ENCODE results near the gene GBP3. TPM values are rescaled to one million over a fixed set of nuclear protein-coding genes. Genes with fewer than 3 reads are reported as not detected.

The GBP3 gene, protein sequence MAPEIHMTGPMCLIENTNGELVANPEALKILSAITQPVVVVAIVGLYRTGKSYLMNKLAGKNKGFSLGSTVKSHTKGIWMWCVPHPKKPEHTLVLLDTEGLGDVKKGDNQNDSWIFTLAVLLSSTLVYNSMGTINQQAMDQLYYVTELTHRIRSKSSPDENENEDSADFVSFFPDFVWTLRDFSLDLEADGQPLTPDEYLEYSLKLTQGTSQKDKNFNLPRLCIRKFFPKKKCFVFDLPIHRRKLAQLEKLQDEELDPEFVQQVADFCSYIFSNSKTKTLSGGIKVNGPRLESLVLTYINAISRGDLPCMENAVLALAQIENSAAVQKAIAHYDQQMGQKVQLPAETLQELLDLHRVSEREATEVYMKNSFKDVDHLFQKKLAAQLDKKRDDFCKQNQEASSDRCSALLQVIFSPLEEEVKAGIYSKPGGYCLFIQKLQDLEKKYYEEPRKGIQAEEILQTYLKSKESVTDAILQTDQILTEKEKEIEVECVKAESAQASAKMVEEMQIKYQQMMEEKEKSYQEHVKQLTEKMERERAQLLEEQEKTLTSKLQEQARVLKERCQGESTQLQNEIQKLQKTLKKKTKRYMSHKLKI
- 18.5 TPM for polyA plus RNA-seq (2013)

DNA sequence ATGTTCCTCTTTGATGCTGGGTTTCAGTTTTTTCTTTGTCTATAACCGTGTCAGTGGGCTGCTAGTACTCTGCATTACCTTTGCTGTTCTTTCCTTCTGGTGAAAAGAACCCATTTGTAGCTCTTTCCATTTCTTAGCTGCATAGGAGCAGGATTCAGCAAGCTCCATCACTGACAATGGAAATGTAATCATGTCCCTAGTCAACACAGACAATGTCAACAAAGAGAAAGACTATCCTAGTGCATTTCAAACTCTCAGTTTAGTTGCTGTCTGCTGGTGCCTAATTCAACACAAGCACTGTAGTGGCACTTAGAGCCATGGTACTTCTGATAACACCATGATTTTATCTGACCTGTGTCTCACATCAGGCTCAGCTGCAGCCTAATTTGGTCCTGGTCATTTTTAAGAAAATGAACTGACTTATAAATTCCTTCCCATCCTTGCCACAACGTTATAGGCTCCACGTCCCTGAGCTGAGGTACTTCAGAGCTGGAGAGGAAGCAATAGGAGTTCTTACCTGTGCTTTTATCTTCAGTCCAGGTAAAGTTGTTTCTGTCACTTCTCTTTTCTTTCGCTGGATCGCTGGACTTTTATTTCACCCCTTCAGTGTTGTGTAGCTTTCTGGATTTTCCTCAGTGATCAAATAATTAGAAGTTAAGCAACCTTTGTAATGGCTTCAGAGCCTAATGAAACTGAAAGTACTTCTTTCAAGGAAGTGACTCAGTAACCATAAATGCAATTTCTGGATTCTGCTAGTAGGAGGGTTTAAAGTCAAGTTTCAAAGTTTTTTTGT, at the start of gene GBP3:
GBP3 (minus strand) TSS at position 700 of the 793 bp plus-strand sequence. CDS start 2,145 bp downstream, outside the sequence.
- DNase-seq: peak; percentile 51 to 86 (median 77)
- peaks cover 0 to 2% (median 0%) of the 10 kb centered on the region in 5 experiments for H3K9me3 ChIP-seq (ENCODE audit: control extremely low read depth in 1 of 5, control insufficient read depth in 4 of 5, insufficient read depth in 2 of 5, low read depth in 1 of 5, low read length in 4 of 5)
- peaks cover 12 to 20% (median 16%) of the 10 kb centered on the region in 4 experiments for H3K4me1 ChIP-seq (ENCODE audit: control extremely low read depth in 1 of 4, control insufficient read depth in 4 of 4, insufficient read depth in 4 of 4, low read length in 3 of 4)
- peak within 1 kb of the TSS; percentile 84 to 90 for H3K27ac ChIP-seq (ENCODE audit: insufficient read depth in 1 of 2, low read depth in 1 of 2, low read length in 2 of 2, poor library complexity in 1 of 2, severe bottlenecking in 2 of 2)
- peaks cover 3 to 25% (median 9%) of the 10 kb centered on the region in 4 experiments for H3K36me3 ChIP-seq (ENCODE audit: control insufficient read depth in 4 of 4, insufficient read depth in 4 of 4, low read length in 3 of 4)
- CTCF ChIA-PET: interaction anchor here (0.6 to 2.1 kb wide), 8 partner anchors 8 to 1112 kb away, joined by 3 to 5 read pairs (median 3); no protein-coding TSS in a partner anchor
- peak within 1 kb of the TSS in 6 of 7 experiments; percentile 80 to 100 (median 91) for H3K4me3 ChIP-seq (ENCODE audit: control insufficient read depth in 1 of 7, extremely low read depth in 1 of 7, insufficient read depth in 4 of 7, low read depth in 2 of 7, low read length in 6 of 7)
- no peaks in the 10 kb centered on the region for H3K27me3 ChIP-seq (replicated peaks in 2 of 5; ENCODE audit: control insufficient read depth in 4 of 5, insufficient read depth in 5 of 5, low read length in 4 of 5)
- POLR2A ChIA-PET: interaction anchor here (0.6 kb wide), 1 partner anchor 9 kb away, joined by 5 read pairs; no protein-coding TSS in a partner anchor
- 0% methylated on average over 2 of the region's 5 CpGs for WGBS (ENCODE audit: insufficient coverage)

DNA sequence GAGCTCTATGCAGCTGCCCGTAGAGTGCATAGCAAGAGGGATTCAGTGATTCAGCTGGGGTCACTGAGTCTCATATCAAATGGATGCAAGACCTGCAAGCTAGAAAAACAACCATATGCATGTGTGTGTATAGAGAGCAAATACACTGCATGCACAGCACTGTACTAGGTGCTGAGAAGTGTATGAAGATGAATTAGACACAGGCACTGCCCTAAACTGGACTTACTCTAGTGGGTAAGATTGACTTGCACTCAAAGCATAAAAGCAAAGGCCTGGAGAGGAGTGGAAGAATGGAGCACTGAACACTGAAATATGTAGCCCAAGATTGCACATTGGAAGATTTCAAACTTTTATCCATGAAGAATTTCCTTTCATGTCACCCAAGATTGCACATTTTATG, 47.8 kb upstream of the GBP3 start:
- DNase-seq: no peak
- ChIA-PET CTCF (interaction anchor here (1.4 to 1.6 kb wide), 2 partner anchors 8 to 71 kb away, joined by 3 read pairs; no protein-coding TSS in a partner anchor), POLR2A (no interaction called here)
- Histone ChIP-seq H3K27ac (ENCODE audit: insufficient read depth in 1 of 2, low read depth in 1 of 2, low read length in 2 of 2, poor library complexity in 1 of 2, severe bottlenecking in 2 of 2) (no peak overlapping the region), H3K4me1 (ENCODE audit: control extremely low read depth in 1 of 4, control insufficient read depth in 4 of 4, insufficient read depth in 4 of 4, low read length in 3 of 4) (peaks cover 3 to 5% (median 4%) of the 10 kb centered on the region in 4 experiments), H3K36me3 (ENCODE audit: control insufficient read depth in 4 of 4, insufficient read depth in 4 of 4, low read length in 3 of 4) (no peaks in the 10 kb centered on the region), H3K27me3 (replicated peaks in 2 of 5; ENCODE audit: control insufficient read depth in 4 of 5, insufficient read depth in 5 of 5, low read length in 4 of 5) (no peaks in the 10 kb centered on the region), H3K4me3 (ENCODE audit: control insufficient read depth in 1 of 7, extremely low read depth in 1 of 7, insufficient read depth in 4 of 7, low read depth in 2 of 7, low read length in 6 of 7) (peak overlapping the region in 4 of 7 experiments; percentile 50 to 74 (median 66)), H3K9me3 (ENCODE audit: control extremely low read depth in 1 of 5, control insufficient read depth in 4 of 5, insufficient read depth in 2 of 5, low read depth in 1 of 5, low read length in 4 of 5) (peaks cover 0 to 2% (median 0%) of the 10 kb centered on the region in 5 experiments)
- WGBS (ENCODE audit: insufficient coverage): 80% methylated on average over 1 of the region's 1 CpG

DNA sequence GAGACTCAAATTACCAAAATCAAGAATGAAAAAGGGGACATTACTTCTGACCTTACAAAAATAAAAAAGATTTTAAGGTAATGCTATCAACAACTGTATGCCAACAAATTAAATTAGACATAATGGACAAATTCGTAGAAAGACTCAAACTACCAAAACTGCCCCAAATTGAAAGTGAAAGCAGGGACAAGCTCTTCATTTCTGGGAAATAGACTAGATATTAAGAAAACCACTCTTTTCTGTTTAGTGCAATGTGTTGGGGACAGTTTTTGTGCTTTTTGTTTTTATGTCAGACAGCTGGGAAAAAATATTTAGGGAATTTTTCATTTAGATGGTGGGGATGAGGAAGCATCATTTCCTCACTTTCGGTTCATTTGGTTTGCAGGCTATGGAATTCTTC, 47.3 kb upstream of the GBP3 start:
- WGBS (ENCODE audit: insufficient coverage): no CpG with 5 or more reads among the region's 2 CpGs
- H3K36me3 ChIP-seq (ENCODE audit: control insufficient read depth in 4 of 4, insufficient read depth in 4 of 4, low read length in 3 of 4): no peaks in the 10 kb centered on the region
- H3K4me3 ChIP-seq (ENCODE audit: control insufficient read depth in 1 of 7, extremely low read depth in 1 of 7, insufficient read depth in 4 of 7, low read depth in 2 of 7, low read length in 6 of 7): peak overlapping the region in 6 of 7 experiments; percentile 3 to 74 (median 56)
- H3K27me3 ChIP-seq (replicated peaks in 2 of 5; ENCODE audit: control insufficient read depth in 4 of 5, insufficient read depth in 5 of 5, low read length in 4 of 5): no peaks in the 10 kb centered on the region
- DNase-seq: peak; percentile 22 to 68 (median 55)
- CTCF ChIA-PET: interaction anchor here (1.4 to 1.6 kb wide), 2 partner anchors 8 to 72 kb away, joined by 3 read pairs; no protein-coding TSS in a partner anchor
- POLR2A ChIA-PET: no interaction called here
- peaks cover 3 to 7% (median 6%) of the 10 kb centered on the region in 4 experiments for H3K4me1 ChIP-seq (ENCODE audit: control extremely low read depth in 1 of 4, control insufficient read depth in 4 of 4, insufficient read depth in 4 of 4, low read length in 3 of 4)
- H3K9me3 ChIP-seq (ENCODE audit: control extremely low read depth in 1 of 5, control insufficient read depth in 4 of 5, insufficient read depth in 2 of 5, low read depth in 1 of 5, low read length in 4 of 5): peaks cover 0 to 2% (median 0%) of the 10 kb centered on the region in 5 experiments
- H3K27ac ChIP-seq (ENCODE audit: insufficient read depth in 1 of 2, low read depth in 1 of 2, low read length in 2 of 2, poor library complexity in 1 of 2, severe bottlenecking in 2 of 2): peak overlapping the region in 1 of 2 experiments; percentile 69

DNA sequence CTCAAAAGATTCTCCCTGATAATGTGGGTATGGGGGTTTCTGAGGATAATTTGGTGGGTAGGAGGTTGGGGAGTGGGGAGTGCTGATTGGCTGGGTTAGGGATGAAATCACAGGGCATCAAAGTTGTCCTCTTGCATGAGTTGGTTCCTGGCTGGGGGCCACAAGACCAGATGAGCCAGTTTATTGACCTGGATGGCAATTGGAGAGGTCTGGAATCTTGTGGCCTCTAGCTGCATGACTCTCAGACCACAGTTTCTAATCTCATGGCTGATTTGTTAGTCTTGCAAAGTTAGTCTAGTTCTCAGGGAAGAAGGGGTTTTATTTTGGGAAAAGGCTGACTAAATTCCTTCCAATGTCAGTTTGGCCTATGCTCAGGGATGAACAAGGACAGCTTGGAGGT, 45.6 kb upstream of the GBP3 start:
- H3K27me3 ChIP-seq (replicated peaks in 2 of 5; ENCODE audit: control insufficient read depth in 4 of 5, insufficient read depth in 5 of 5, low read length in 4 of 5): no peaks in the 10 kb centered on the region
- no peak for DNase-seq
- no peaks in the 10 kb centered on the region for H3K9me3 ChIP-seq (ENCODE audit: control extremely low read depth in 1 of 5, control insufficient read depth in 4 of 5, insufficient read depth in 2 of 5, low read depth in 1 of 5, low read length in 4 of 5)
- POLR2A ChIA-PET: no interaction called here
- H3K36me3 ChIP-seq (ENCODE audit: control insufficient read depth in 4 of 4, insufficient read depth in 4 of 4, low read length in 3 of 4): no peaks in the 10 kb centered on the region
- no peak overlapping the region for H3K27ac ChIP-seq (ENCODE audit: insufficient read depth in 1 of 2, low read depth in 1 of 2, low read length in 2 of 2, poor library complexity in 1 of 2, severe bottlenecking in 2 of 2)
- peaks cover 5 to 18% (median 7%) of the 10 kb centered on the region in 4 experiments for H3K4me1 ChIP-seq (ENCODE audit: control extremely low read depth in 1 of 4, control insufficient read depth in 4 of 4, insufficient read depth in 4 of 4, low read length in 3 of 4)
- CTCF ChIA-PET: interaction anchor here (0.9 to 1.3 kb wide), 4 partner anchors 10 to 47 kb away, joined by 3 to 4 read pairs (median 4); no protein-coding TSS in a partner anchor
- H3K4me3 ChIP-seq (ENCODE audit: control insufficient read depth in 1 of 7, extremely low read depth in 1 of 7, insufficient read depth in 4 of 7, low read depth in 2 of 7, low read length in 6 of 7): no peak overlapping the region

DNA sequence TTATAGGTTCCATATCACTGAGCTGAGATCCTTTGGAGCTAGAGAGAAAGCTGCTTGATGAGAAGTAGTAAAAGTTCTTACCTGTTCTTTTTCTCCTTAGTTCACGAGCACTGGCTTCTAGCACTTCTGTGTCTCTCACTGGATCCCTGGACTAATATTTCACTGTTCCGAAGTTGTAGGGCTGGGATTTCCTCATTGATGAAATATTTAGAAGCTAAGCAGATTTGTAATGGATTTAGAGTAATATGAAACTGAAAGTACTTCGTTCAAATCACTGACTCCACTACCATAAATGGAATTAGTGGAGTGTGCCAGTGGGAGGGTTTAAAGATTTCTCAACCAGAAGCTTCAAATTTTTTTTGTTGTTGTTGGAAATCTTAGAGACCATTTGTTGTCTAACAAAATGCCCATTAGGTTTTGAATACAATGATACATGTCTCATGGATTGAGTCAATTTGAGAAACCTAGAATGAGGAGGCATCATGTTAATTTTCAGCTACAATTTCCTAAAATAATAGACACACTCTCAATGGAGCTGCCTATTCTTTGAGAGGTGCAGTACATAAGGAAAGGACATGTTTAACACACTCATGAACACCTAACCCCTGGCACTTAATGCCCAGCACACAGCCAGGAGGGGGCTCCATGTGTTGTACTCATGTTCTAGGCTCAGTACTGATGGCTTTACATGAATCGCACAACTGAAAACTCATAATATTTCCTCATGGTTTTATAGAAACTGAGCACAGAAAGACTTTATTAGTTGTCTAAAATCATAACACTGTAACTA, 42.6 kb upstream of the GBP3 start, which contains the start of gene GBP1:
GBP1 (minus strand) TSS at position 130 of the 790 bp plus-strand sequence. CDS start 1,974 bp downstream, outside the sequence.
- peak; percentile 46 to 75 (median 70) for DNase-seq
- peak within 1 kb of the TSS; percentile 29 to 75 for H3K27ac ChIP-seq (ENCODE audit: insufficient read depth in 1 of 2, low read depth in 1 of 2, low read length in 2 of 2, poor library complexity in 1 of 2, severe bottlenecking in 2 of 2)
- ChIA-PET POLR2A (interaction anchor here (0.6 kb wide), 1 partner anchor 44 kb away, joined by 6 read pairs; no protein-coding TSS in a partner anchor), CTCF (interaction anchor here (1.2 to 2.1 kb wide), 5 partner anchors 8 to 68 kb away, joined by 3 to 8 read pairs (median 3); partner anchors contain the start of gene GBP3)
- no peaks in the 10 kb centered on the region for H3K27me3 ChIP-seq (replicated peaks in 2 of 5; ENCODE audit: control insufficient read depth in 4 of 5, insufficient read depth in 5 of 5, low read length in 4 of 5)
- peaks cover 4 to 16% (median 5%) of the 10 kb centered on the region in 4 experiments for H3K4me1 ChIP-seq (ENCODE audit: control extremely low read depth in 1 of 4, control insufficient read depth in 4 of 4, insufficient read depth in 4 of 4, low read length in 3 of 4)
- no peaks in the 10 kb centered on the region for H3K9me3 ChIP-seq (ENCODE audit: control extremely low read depth in 1 of 5, control insufficient read depth in 4 of 5, insufficient read depth in 2 of 5, low read depth in 1 of 5, low read length in 4 of 5)
- H3K4me3 ChIP-seq (ENCODE audit: control insufficient read depth in 1 of 7, extremely low read depth in 1 of 7, insufficient read depth in 4 of 7, low read depth in 2 of 7, low read length in 6 of 7): peak within 1 kb of the TSS in 6 of 7 experiments; percentile 56 to 86 (median 67)
- H3K36me3 ChIP-seq (ENCODE audit: control insufficient read depth in 4 of 4, insufficient read depth in 4 of 4, low read length in 3 of 4): peaks cover 0 to 3% (median 0%) of the 10 kb centered on the region in 4 experiments
- WGBS (ENCODE audit: insufficient coverage): no CpG with 5 or more reads among the region's 4 CpGs

DNA sequence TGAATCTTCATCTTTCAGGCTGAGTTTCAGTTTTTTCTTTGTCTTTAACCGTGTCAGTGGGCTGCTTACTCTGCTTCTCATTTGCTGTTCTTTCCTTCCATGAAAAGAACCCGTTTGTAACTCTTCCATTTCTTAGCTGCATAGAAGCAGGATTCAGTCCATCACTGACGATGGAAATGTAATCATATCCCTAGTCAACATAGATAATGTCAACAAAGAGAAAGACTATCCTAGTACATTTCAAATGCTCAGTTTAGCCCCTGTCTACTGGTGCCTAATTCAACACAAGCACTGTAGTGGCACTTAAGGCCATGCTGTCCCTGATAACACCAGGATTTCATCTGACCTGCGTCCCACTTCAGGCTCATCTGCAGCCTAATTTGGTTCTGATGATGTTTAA, 42.0 kb upstream of the GBP3 start:
- H3K36me3 ChIP-seq (ENCODE audit: control insufficient read depth in 4 of 4, insufficient read depth in 4 of 4, low read length in 3 of 4): peaks cover 0 to 3% (median 0%) of the 10 kb centered on the region in 4 experiments
- ChIA-PET POLR2A (interaction anchor here (0.6 kb wide), 1 partner anchor 44 kb away, joined by 6 read pairs; no protein-coding TSS in a partner anchor), CTCF (interaction anchor here (0.9 to 2.1 kb wide), 4 partner anchors 11 to 67 kb away, joined by 3 to 8 read pairs (median 3); no protein-coding TSS in a partner anchor)
- 0% methylated on average over 2 of the region's 4 CpGs for WGBS (ENCODE audit: insufficient coverage)
- H3K27ac ChIP-seq (ENCODE audit: insufficient read depth in 1 of 2, low read depth in 1 of 2, low read length in 2 of 2, poor library complexity in 1 of 2, severe bottlenecking in 2 of 2): peak overlapping the region; percentile 29 to 75
- H3K27me3 ChIP-seq (replicated peaks in 2 of 5; ENCODE audit: control insufficient read depth in 4 of 5, insufficient read depth in 5 of 5, low read length in 4 of 5): no peaks in the 10 kb centered on the region
- DNase-seq: peak in 1 of 3 donors; percentile 1
- peaks cover 0 to 16% (median 4%) of the 10 kb centered on the region in 4 experiments for H3K4me1 ChIP-seq (ENCODE audit: control extremely low read depth in 1 of 4, control insufficient read depth in 4 of 4, insufficient read depth in 4 of 4, low read length in 3 of 4)
- peak overlapping the region in 6 of 7 experiments; percentile 56 to 86 (median 67) for H3K4me3 ChIP-seq (ENCODE audit: control insufficient read depth in 1 of 7, extremely low read depth in 1 of 7, insufficient read depth in 4 of 7, low read depth in 2 of 7, low read length in 6 of 7)
- no peaks in the 10 kb centered on the region for H3K9me3 ChIP-seq (ENCODE audit: control extremely low read depth in 1 of 5, control insufficient read depth in 4 of 5, insufficient read depth in 2 of 5, low read depth in 1 of 5, low read length in 4 of 5)

Measured in common myeloid progenitor, CD34-positive (primary cell).